Left lobe of liver (tissue), 2 donors: ENCODE data around the gene REELD1. TPM values are rescaled to one million over a fixed set of nuclear protein-coding genes. Genes with fewer than 3 reads are reported as not detected.

ENCODE experiments used
- ATAC-seq: fragments of 200-7000 bp; cut with Tn5 transposase; one replicate; pipeline ENCODE4 v1.9.1; 2020; ENCODE audit warnings: mild to moderate bottlenecking, moderate library complexity
- DNase-seq: peaks from one replicate; pipeline ENCODE4 v3.0.0-alpha.2; 2020; ENCODE audit warnings: low spot score
- total RNA-seq: library from RNA; stranded (reverse); gene quantifications from one replicate; pipeline ENCODE4 v1.2.1, GENCODE V29; 2021
- donor health status: DM: no; HTN: no; CAD: no; lungs with moderate emphysema.
- donor health status: DM: no; HTN: yes; CAD: no.

REELD1 gene
- total RNA-seq, 1 donor from 2014 or later, result 0.50 TPM

- no peak for DNase-seq
- no peak for ATAC-seq
Observed at GRCh38 chr4:146224326-146224966, 10.1 kb downstream of the REELD1 start.

GRCh38 chr4:146229406-146229805, 15.1 kb downstream of the REELD1 start:
- ATAC-seq (no peak), DNase-seq (no peak)

- DNase-seq, result no peak
- no peak for ATAC-seq
Observed at GRCh38 chr4:146232131-146232722, 17.9 kb downstream of the REELD1 start.

GRCh38 chr4:146235654-146236177, 21.4 kb downstream of the REELD1 start:
- ATAC-seq, result peak; percentile 36
- no peak for DNase-seq

- ATAC-seq (no peak), DNase-seq (no peak)
Observed at GRCh38 chr4:146236216-146236615, 21.9 kb downstream of the REELD1 start.

- no peak for ATAC-seq
Observed at GRCh38 chr4:146237092-146237491, 22.8 kb downstream of the REELD1 start.

GRCh38 chr4:146238107-146238506, 23.8 kb downstream of the REELD1 start:
- no peak for ATAC-seq

More at GRCh38 chr4:146237092-146237491, 22.8 kb downstream of the REELD1 start:
- no peak for DNase-seq

GRCh38 chr4:146243141-146243882, 29.0 kb downstream of the REELD1 start:
- no peak for ATAC-seq
- DNase-seq, result no peak

More at GRCh38 chr4:146238107-146238506, 23.8 kb downstream of the REELD1 start:
- no peak for DNase-seq

GRCh38 chr4:146243883-146244277, 29.5 kb downstream of the REELD1 start:
- no peak for DNase-seq

GRCh38 chr4:146244496-146244895, 30.2 kb downstream of the REELD1 start:
- ATAC-seq, result no peak
- no peak for DNase-seq

More at GRCh38 chr4:146243883-146244277, 29.5 kb downstream of the REELD1 start:
- no peak for ATAC-seq

GRCh38 chr4:146245246-146245645, 30.9 kb downstream of the REELD1 start:
- peak; percentile 15 for ATAC-seq
- no peak for DNase-seq

GRCh38 chr4:146245850-146246249, 31.5 kb downstream of the REELD1 start:
- ATAC-seq (no peak), DNase-seq (no peak)

- no peak for DNase-seq
- no peak for ATAC-seq
Observed at GRCh38 chr4:146246381-146246780, 32.0 kb downstream of the REELD1 start.

- no peak for DNase-seq
- ATAC-seq, result no peak
Observed at GRCh38 chr4:146247356-146247755, 33.0 kb downstream of the REELD1 start.

- DNase-seq, result no peak
- no peak for ATAC-seq
Observed at GRCh38 chr4:146252969-146253611, 38.8 kb downstream of the REELD1 start.

GRCh38 chr4:146255463-146255862, 41.1 kb downstream of the REELD1 start:
- DNase-seq (no peak), ATAC-seq (no peak)

GRCh38 chr4:146255874-146256273, 41.5 kb downstream of the REELD1 start:
- ATAC-seq, result no peak
- no peak for DNase-seq

- DNase-seq, result no peak
- ATAC-seq, result no peak
Observed at GRCh38 chr4:146256328-146256727, 42.0 kb downstream of the REELD1 start.

- DNase-seq, result no peak
- no peak for ATAC-seq
Observed at GRCh38 chr4:146257511-146257910, 43.2 kb downstream of the REELD1 start.

GRCh38 chr4:146260521-146260920, 46.2 kb downstream of the REELD1 start:
- no peak for ATAC-seq
- DNase-seq, result no peak

- ATAC-seq (no peak), DNase-seq (no peak)
Observed at GRCh38 chr4:146261041-146261440, 46.7 kb downstream of the REELD1 start.
